Loucy (cell line): ENCODE data around the gene ZNF208.

Source experiments
- CTCF ChIP-seq: fragments of 200-600 bp; sonication (generic); conservative IDR thresholded peaks from 2 replicates; pipeline ENCODE4 v1.5.1; 2014; ENCODE audit warnings: mild to moderate bottlenecking, antibody characterized with exemption, low read length
- EZH2phosphoT487 ChIP-seq: fragments of 200-600 bp; IDR thresholded peaks from 2 replicates; pipeline ENCODE4 v1.6.1; 2018; ENCODE audit warnings: antibody characterized with exemption, mild to moderate bottlenecking, moderate library complexity, borderline replicate concordance

- TF ChIP-seq CTCF (no peak), EZH2phosphoT487 (no peak)
Measured at GRCh38 chr19:21883516-21883915, 127.2 kb downstream of the ZNF208 start.
